Measurements from ENCODE around the gene TMEM168.

- TF ChIP-seq ZNF10 (tag by site-specific recombination; IDR thresholded peaks at IDR 0.05) = no peak
- TF ChIP-seq CTCF (tag by site-specific recombination; IDR thresholded peaks at IDR 0.05) = no peak
- TF ChIP-seq HOXC10 (CRISPR knock-in tag; IDR thresholded peaks at IDR 0.05) = no peak
- TF ChIP-seq SALL2 (tag by site-specific recombination; IDR thresholded peaks at IDR 0.05; ENCODE audit: borderline replicate concordance) = no peak
- no peak for TF ChIP-seq SP2 (tag by site-specific recombination; IDR thresholded peaks at IDR 0.05)
- no peak for TF ChIP-seq PRDM2 (tag by site-specific recombination; IDR thresholded peaks at IDR 0.05; ENCODE audit: borderline replicate concordance)
- no peak for TF ChIP-seq REST (tag by site-specific recombination; IDR thresholded peaks at IDR 0.05)
- TF ChIP-seq ZNF76 (tag by site-specific recombination; IDR thresholded peaks at IDR 0.05; ENCODE audit: borderline replicate concordance, low read depth) = no peak
- no peak for TF ChIP-seq ZNF510 (tag by site-specific recombination; IDR thresholded peaks at IDR 0.05; ENCODE audit: insufficient replicate concordance)
- no peak for TF ChIP-seq ZNF623 (tag by site-specific recombination; IDR thresholded peaks at IDR 0.05)
These were observed 49.5 kb downstream of the TMEM168 start for GRCh38 chr7:112740667-112741066.
